Measurements from ENCODE around the gene COX5B.
"Not testable (repeated sequence)": the region's sequence is repeated elsewhere in the genome, so short reads cannot be mapped to it uniquely, and the experiment has no call there.

Gene COX5B

GRCh38 chr2:97617911-97618310 lies 28.0 kb upstream of the COX5B start:
- Histone ChIP-seq H3K27ac (replicated peaks) (no peak overlapping the region), H3K27me3 (ENCODE audit: insufficient read depth, poor library complexity, severe bottlenecking) (no peaks in the 10 kb centered on the region)
- no peak for TF ChIP-seq SPI1 (IDR thresholded peaks at IDR 0.05; ENCODE audit: borderline replicate concordance, low read depth)
- TF ChIP-seq GABPA (IDR thresholded peaks at IDR 0.05; ENCODE audit: low read depth) = no peak
- TF ChIP-seq REST (IDR thresholded peaks at IDR 0.05; ENCODE audit: insufficient replicate concordance, low read depth) = no peak
- TF ChIP-seq CTCF (IDR thresholded peaks at IDR 0.05; ENCODE audit: insufficient read depth, low read length) = no peak
- no peak for TF ChIP-seq POLR2AphosphoS5 (IDR thresholded peaks at IDR 0.05; ENCODE audit: low read depth)

GRCh38 chr2:97618939-97619827 lies 26.7 kb upstream of the COX5B start:
- not testable (repeated sequence) for H3K4me3 ChIP-seq (replicated peaks; ENCODE audit: insufficient read depth, low read length); H3K27me3 ChIP-seq (ENCODE audit: insufficient read depth, poor library complexity, severe bottlenecking); DNase-seq (ENCODE audit: low read depth in 1 of 2, low spot score in 1 of 2); H3K27ac ChIP-seq (replicated peaks)

More at GRCh38 chr2:97617911-97618310, 28.0 kb upstream of the COX5B start:
- no peak for DNase-seq (ENCODE audit: low read depth in 1 of 2, low spot score in 1 of 2)
- no peak overlapping the region for H3K4me3 ChIP-seq (replicated peaks; ENCODE audit: insufficient read depth, low read length)

GRCh38 chr2:97620492-97620891 lies 25.4 kb upstream of the COX5B start:
- DNase-seq (ENCODE audit: low read depth in 1 of 2, low spot score in 1 of 2); H3K4me3 ChIP-seq (replicated peaks; ENCODE audit: insufficient read depth, low read length); H3K27ac ChIP-seq (replicated peaks); H3K27me3 ChIP-seq (ENCODE audit: insufficient read depth, poor library complexity, severe bottlenecking): not testable (repeated sequence)

GRCh38 chr2:97622976-97623375 lies 22.9 kb upstream of the COX5B start:
- H3K4me3 ChIP-seq (replicated peaks; ENCODE audit: insufficient read depth, low read length); H3K27me3 ChIP-seq (ENCODE audit: insufficient read depth, poor library complexity, severe bottlenecking); H3K27ac ChIP-seq (replicated peaks); DNase-seq (ENCODE audit: low read depth in 1 of 2, low spot score in 1 of 2): not testable (repeated sequence)

GRCh38 chr2:97625354-97626048 lies 20.4 kb upstream of the COX5B start:
- DNase-seq (ENCODE audit: low read depth in 1 of 2, low spot score in 1 of 2); H3K27ac ChIP-seq (replicated peaks); H3K27me3 ChIP-seq (ENCODE audit: insufficient read depth, poor library complexity, severe bottlenecking); H3K4me3 ChIP-seq (replicated peaks; ENCODE audit: insufficient read depth, low read length): not testable (repeated sequence)

GRCh38 chr2:97626049-97626430 lies 19.8 kb upstream of the COX5B start:
- H3K27ac ChIP-seq (replicated peaks); DNase-seq (ENCODE audit: low read depth in 1 of 2, low spot score in 1 of 2); H3K4me3 ChIP-seq (replicated peaks; ENCODE audit: insufficient read depth, low read length); H3K27me3 ChIP-seq (ENCODE audit: insufficient read depth, poor library complexity, severe bottlenecking): not testable (repeated sequence)

- Histone ChIP-seq H3K27me3 (ENCODE audit: insufficient read depth, poor library complexity, severe bottlenecking) (no peaks in the 10 kb centered on the region), H3K27ac (replicated peaks) (no peak overlapping the region), H3K4me3 (replicated peaks; ENCODE audit: insufficient read depth, low read length) (no peak overlapping the region)
- no peak for DNase-seq (ENCODE audit: low read depth in 1 of 2, low spot score in 1 of 2)
- no peak for TF ChIP-seq REST (IDR thresholded peaks at IDR 0.05; ENCODE audit: insufficient replicate concordance, low read depth)
- no peak for TF ChIP-seq CTCF (IDR thresholded peaks at IDR 0.05; ENCODE audit: insufficient read depth, low read length)
- no peak for TF ChIP-seq GABPA (IDR thresholded peaks at IDR 0.05; ENCODE audit: low read depth)
- no peak for TF ChIP-seq SPI1 (IDR thresholded peaks at IDR 0.05; ENCODE audit: borderline replicate concordance, low read depth)
- TF ChIP-seq POLR2AphosphoS5 (IDR thresholded peaks at IDR 0.05; ENCODE audit: low read depth) = no peak
These were observed 1.7 kb upstream of the COX5B start for GRCh38 chr2:97644023-97644717.

Measured in HL-60 (cell line).